ENCODE results near the gene SLC4A9.

The SLC4A9 gene

DNA sequence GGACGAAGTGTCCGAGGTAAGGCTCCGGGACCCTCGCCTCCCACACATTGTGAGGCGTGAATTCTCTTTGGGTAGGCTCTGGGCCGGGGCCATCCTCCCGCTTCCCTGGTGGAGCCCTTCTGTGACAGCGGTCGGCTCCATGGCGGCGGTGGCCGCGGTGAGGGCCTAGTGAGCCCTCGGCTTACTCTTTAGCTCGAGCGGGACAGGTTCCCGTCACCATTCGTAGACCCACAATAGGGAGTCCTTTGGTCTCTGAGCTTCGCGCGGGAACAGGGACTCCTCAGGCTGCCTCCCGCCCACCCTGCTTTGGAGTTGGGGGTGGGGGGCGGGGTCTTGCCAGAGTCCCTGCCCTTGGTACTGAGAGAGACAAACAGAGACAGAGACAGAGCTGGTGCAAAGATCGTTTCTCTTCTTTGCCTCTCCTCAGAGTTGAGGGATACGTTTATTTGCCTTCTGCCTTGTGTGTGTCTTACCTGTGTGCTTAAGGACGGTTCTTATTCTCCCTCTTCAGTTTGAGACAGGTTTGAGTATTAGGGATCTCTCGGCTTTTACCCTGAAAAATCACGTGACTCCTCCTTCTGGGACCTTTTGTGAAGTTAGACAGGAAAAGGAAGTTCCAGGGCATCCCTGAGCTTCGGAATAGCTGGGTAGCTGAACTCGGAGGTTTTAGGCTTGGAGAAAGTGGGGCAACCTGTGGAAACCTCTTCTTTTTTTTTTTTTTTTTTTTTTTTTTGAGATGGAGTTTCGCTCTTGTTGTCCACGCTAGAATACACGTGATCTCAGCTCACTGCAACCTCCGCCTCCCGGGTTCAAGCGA, 42.5 kb downstream of the SLC4A9 start (continued):
- TF ChIP-seq ZNF488 (tag by site-specific recombination; IDR thresholded peaks at IDR 0.05) (no peak), ZNF394 (tag by site-specific recombination; IDR thresholded peaks at IDR 0.05; ENCODE audit: borderline replicate concordance) (peak; percentile 90; the same call in 1 of the 2 replicates), MYNN (tag by site-specific recombination; IDR thresholded peaks at IDR 0.05; ENCODE audit: borderline replicate concordance) (no peak; the same call in 1 of the 2 replicates), SP2 (tag by site-specific recombination; IDR thresholded peaks at IDR 0.05) (peak; percentile 85), ZNF585B (tag by site-specific recombination; IDR thresholded peaks at IDR 0.05) (no peak), ZNF645 (tag by site-specific recombination; IDR thresholded peaks at IDR 0.05) (no peak), ZNF132 (tag by site-specific recombination; IDR thresholded peaks at IDR 0.05; ENCODE audit: borderline replicate concordance) (no peak), PRDM1 (tag by site-specific recombination; IDR thresholded peaks at IDR 0.05) (no peak; the same call in 1 of the 2 replicates), ZNF37A (tag by site-specific recombination; IDR thresholded peaks at IDR 0.05) (no peak), SP7 (tag by site-specific recombination; IDR thresholded peaks at IDR 0.05) (peak; percentile 55; the same call in 1 of the 2 replicates), ZNF791 (tag by site-specific recombination; IDR thresholded peaks at IDR 0.05) (no peak), ZNF548 (tag by site-specific recombination; IDR thresholded peaks at IDR 0.05) (no peak), ZNF16 (tag by site-specific recombination; IDR thresholded peaks at IDR 0.05; ENCODE audit: low read depth) (no peak), ATF2 (tag by site-specific recombination; IDR thresholded peaks at IDR 0.05; ENCODE audit: low read depth) (no peak), ELK4 (IDR thresholded peaks at IDR 0.05; ENCODE audit: borderline replicate concordance, low read depth, low read length) (no peak), ZNF221 (tag by site-specific recombination; IDR thresholded peaks at IDR 0.05; ENCODE audit: borderline replicate concordance) (no peak), SETDB1 (IDR thresholded peaks at IDR 0.05; ENCODE audit: insufficient read length, low read length) (no peak), ZFP69B (tag by site-specific recombination; IDR thresholded peaks at IDR 0.05) (no peak), ZNF600 (tag by site-specific recombination; IDR thresholded peaks at IDR 0.05) (no peak; the same call in 1 of the 2 replicates), SP3 (tag by site-specific recombination; IDR thresholded peaks at IDR 0.05) (peak; percentile 84), ZNF596 (tag by site-specific recombination; IDR thresholded peaks at IDR 0.05) (no peak), ZNF449 (tag by site-specific recombination; IDR thresholded peaks at IDR 0.05) (no peak)
- TF ChIP-seq, protein P1, sequence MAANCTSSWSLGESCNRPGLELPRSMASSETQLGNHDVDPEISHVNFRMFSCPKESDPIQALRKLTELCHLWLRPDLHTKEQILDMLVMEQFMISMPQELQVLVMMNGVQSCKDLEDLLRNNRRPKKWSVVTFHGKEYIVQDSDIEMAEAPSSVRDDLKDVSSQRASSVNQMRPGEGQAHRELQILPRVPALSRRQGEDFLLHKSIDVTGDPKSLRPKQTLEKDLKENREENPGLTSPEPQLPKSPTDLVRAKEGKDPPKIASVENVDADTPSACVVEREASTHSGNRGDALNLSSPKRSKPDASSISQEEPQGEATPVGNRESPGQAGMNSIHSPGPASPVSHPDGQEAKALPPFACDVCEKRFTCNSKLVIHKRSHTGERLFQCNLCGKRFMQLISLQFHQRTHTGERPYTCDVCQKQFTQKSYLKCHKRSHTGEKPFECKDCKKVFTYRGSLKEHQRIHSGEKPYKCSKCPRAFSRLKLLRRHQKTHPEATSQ (tag by site-specific recombination; IDR thresholded peaks at IDR 0.05): no peak
- TF ChIP-seq, protein P2, sequence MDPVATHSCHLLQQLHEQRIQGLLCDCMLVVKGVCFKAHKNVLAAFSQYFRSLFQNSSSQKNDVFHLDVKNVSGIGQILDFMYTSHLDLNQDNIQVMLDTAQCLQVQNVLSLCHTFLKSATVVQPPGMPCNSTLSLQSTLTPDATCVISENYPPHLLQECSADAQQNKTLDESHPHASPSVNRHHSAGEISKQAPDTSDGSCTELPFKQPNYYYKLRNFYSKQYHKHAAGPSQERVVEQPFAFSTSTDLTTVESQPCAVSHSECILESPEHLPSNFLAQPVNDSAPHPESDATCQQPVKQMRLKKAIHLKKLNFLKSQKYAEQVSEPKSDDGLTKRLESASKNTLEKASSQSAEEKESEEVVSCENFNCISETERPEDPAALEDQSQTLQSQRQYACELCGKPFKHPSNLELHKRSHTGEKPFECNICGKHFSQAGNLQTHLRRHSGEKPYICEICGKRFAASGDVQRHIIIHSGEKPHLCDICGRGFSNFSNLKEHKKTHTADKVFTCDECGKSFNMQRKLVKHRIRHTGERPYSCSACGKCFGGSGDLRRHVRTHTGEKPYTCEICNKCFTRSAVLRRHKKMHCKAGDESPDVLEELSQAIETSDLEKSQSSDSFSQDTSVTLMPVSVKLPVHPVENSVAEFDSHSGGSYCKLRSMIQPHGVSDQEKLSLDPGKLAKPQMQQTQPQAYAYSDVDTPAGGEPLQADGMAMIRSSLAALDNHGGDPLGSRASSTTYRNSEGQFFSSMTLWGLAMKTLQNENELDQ (tag by site-specific recombination; IDR thresholded peaks at IDR 0.05; ENCODE audit: low read depth): no peak
- TF ChIP-seq, protein P3, sequence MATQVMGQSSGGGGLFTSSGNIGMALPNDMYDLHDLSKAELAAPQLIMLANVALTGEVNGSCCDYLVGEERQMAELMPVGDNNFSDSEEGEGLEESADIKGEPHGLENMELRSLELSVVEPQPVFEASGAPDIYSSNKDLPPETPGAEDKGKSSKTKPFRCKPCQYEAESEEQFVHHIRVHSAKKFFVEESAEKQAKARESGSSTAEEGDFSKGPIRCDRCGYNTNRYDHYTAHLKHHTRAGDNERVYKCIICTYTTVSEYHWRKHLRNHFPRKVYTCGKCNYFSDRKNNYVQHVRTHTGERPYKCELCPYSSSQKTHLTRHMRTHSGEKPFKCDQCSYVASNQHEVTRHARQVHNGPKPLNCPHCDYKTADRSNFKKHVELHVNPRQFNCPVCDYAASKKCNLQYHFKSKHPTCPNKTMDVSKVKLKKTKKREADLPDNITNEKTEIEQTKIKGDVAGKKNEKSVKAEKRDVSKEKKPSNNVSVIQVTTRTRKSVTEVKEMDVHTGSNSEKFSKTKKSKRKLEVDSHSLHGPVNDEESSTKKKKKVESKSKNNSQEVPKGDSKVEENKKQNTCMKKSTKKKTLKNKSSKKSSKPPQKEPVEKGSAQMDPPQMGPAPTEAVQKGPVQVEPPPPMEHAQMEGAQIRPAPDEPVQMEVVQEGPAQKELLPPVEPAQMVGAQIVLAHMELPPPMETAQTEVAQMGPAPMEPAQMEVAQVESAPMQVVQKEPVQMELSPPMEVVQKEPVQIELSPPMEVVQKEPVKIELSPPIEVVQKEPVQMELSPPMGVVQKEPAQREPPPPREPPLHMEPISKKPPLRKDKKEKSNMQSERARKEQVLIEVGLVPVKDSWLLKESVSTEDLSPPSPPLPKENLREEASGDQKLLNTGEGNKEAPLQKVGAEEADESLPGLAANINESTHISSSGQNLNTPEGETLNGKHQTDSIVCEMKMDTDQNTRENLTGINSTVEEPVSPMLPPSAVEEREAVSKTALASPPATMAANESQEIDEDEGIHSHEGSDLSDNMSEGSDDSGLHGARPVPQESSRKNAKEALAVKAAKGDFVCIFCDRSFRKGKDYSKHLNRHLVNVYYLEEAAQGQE (tag by site-specific recombination; IDR thresholded peaks at IDR 0.05): peak; percentile 98
